Neural progenitor cell (in vitro differentiated cells): Measurements from ENCODE around the gene RHOC. TPM values are rescaled to one million over a fixed set of nuclear protein-coding genes. Genes with fewer than 3 reads are reported as not detected.
A peak's percentile ranks its signal among the peaks of the same experiment; 100 is the strongest.

Source experiments
- DNase-seq: peaks from one replicate; pipeline ENCODE4 v3.0.0-alpha.2; 2016; ENCODE audit warnings: low spot score
- H2AFZ ChIP-seq: fragments of 200-600 bp; sonication (generic); replicated peaks from 2 replicates; pipeline ENCODE4 v1.6.1; 2016; ENCODE audit warnings: antibody characterized with exemption
- H3F3A ChIP-seq: fragments of 200-600 bp; sonication (generic); 2 replicates; pipeline ENCODE4 v1.6.1; 2016; ENCODE audit warnings: antibody characterized with exemption, low read depth
- H3K27ac ChIP-seq: fragments of 200-600 bp; sonication (generic); 2 replicates; pipeline ENCODE4 v1.5.1; 2016; ENCODE audit warnings: mild to moderate bottlenecking
- H3K27me3 ChIP-seq: fragments of 200-600 bp; sonication (generic); 2 replicates; pipeline ENCODE4 v1.6.1; 2016; ENCODE audit warnings: mild to moderate bottlenecking, moderate library complexity
- H3K36me3 ChIP-seq: fragments of 200-600 bp; sonication (generic); 2 replicates; pipeline ENCODE4 v1.5.1; 2016
- H3K4me1 ChIP-seq: fragments of 200-600 bp; sonication (generic); 2 replicates; pipeline ENCODE4 v1.6.1; 2016; ENCODE audit warnings: mixed run types
- H3K4me2 ChIP-seq: fragments of 200-600 bp; sonication (generic); 2 replicates; pipeline ENCODE4 v1.6.1; 2016
- H3K4me3 ChIP-seq: fragments of 200-600 bp; sonication (generic); 2 replicates; pipeline ENCODE4 v1.5.1; 2016
- H3K79me2 ChIP-seq: fragments of 200-600 bp; sonication (generic); 2 replicates; pipeline ENCODE4 v1.6.1; 2016; ENCODE audit warnings: low read depth
- H3K9ac ChIP-seq: fragments of 200-600 bp; sonication (generic); 2 replicates; pipeline ENCODE4 v1.6.1; 2016
- H3K9me3 ChIP-seq: fragments of 200-600 bp; sonication (generic); 2 replicates; pipeline ENCODE4 v1.5.1; 2016; ENCODE audit warnings: low read depth
- H4K20me1 ChIP-seq: fragments of 200-600 bp; sonication (generic); 2 replicates; pipeline ENCODE4 v1.6.1; 2016; ENCODE audit warnings: low read depth
- H3K27ac Mint-ChIP-seq: 3 replicates; pipeline ENCODE4 v1.8.0; 2021; ENCODE audit warnings: mixed read lengths
- H3K27me3 Mint-ChIP-seq: 2 replicates; pipeline ENCODE4 v1.8.0; 2022; ENCODE audit warnings: low read depth, mild to moderate bottlenecking, inconsistent platforms, moderate library complexity, mixed read lengths; ENCODE audit not compliant: insufficient read depth
- H3K36me3 Mint-ChIP-seq: 3 replicates; pipeline ENCODE4 v1.8.0; 2021; ENCODE audit warnings: mixed read lengths
- H3K4me1 Mint-ChIP-seq: 3 replicates; pipeline ENCODE4 v1.8.0; 2021; ENCODE audit warnings: mixed read lengths
- H3K4me3 Mint-ChIP-seq: 3 replicates; pipeline ENCODE4 v1.8.0; 2021; ENCODE audit warnings: mild to moderate bottlenecking, moderate library complexity, mixed read lengths
- H3K9me3 Mint-ChIP-seq: 3 replicates; pipeline ENCODE4 v1.8.0; 2020; ENCODE audit warnings: mixed read lengths
- CTCF ChIP-seq: fragments of 200-600 bp; sonication (generic); IDR thresholded peaks from 2 replicates; pipeline ENCODE4 v1.5.1; 2017; ENCODE audit warnings: antibody characterized with exemption, mild to moderate bottlenecking
- EZH2 ChIP-seq: fragments of 200-600 bp; sonication (generic); IDR thresholded peaks from 2 replicates; pipeline ENCODE4 v1.6.1; 2017; ENCODE audit warnings: antibody characterized with exemption, mild to moderate bottlenecking, moderate library complexity
- EZH2phosphoT487 ChIP-seq: fragments of 200-600 bp; sonication (generic); IDR thresholded peaks from 2 replicates; pipeline ENCODE4 v1.6.1; 2017; ENCODE audit warnings: antibody characterized with exemption
- total RNA-seq: library from RNA; depleted of rRNA; stranded (reverse); fragments of >200 nt; gene quantifications from 2 replicates; pipeline ENCODE4 v1.2.3, GENCODE V29; 2015; ENCODE audit warnings: low replicate concordance

RHOC gene
- total RNA-seq, 1 donor from 2014 or later: 41.8 TPM

DNA sequence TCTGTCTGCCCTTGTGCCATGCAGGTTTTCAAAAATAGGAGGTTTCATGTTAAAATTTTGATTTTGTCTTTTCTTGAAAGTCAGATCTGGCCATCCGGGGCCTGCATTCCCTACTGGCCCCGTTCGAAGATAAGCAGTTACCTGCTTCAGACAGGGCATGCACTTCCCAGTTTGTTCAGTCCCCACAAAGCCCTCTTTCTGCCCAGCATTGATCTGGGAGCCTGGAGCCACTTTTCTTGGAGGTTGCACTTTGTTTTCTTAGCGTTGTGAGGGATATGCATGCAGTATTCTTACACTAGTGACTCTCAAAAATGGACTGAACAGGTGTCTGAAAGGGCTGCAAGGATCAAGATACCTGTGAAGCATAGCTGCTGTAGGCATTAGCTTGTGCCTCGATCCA lies 21.0 kb downstream of the RHOC start:
- Histone ChIP-seq H4K20me1 (peaks cover 14% of the 10 kb centered on the region), H3F3A (no peaks in the 10 kb centered on the region), H3K79me2 (peaks cover 5% of the 10 kb centered on the region), H3K4me1 (no peaks in the 10 kb centered on the region), H3K4me3 (no peak overlapping the region), H3K9ac (no peak overlapping the region), H3K9me3 (no peaks in the 10 kb centered on the region), H3K27ac (no peak overlapping the region), H3K36me3 (no peaks in the 10 kb centered on the region), H3K27me3 (no peaks in the 10 kb centered on the region), H2AFZ (no peak overlapping the region), H3K4me2 (no peak overlapping the region)
- H3K4me3 Mint-ChIP-seq: no peak overlapping the region
- no peak for DNase-seq
- H3K27ac Mint-ChIP-seq: no peak overlapping the region
- TF ChIP-seq EZH2: no peak
- no peak for TF ChIP-seq CTCF
- no peaks in the 10 kb centered on the region for H3K4me1 Mint-ChIP-seq
- H3K27me3 Mint-ChIP-seq: no peaks in the 10 kb centered on the region
- peaks cover under 1% of the 10 kb centered on the region for H3K9me3 Mint-ChIP-seq
- H3K36me3 Mint-ChIP-seq: peaks cover 22% of the 10 kb centered on the region

DNA sequence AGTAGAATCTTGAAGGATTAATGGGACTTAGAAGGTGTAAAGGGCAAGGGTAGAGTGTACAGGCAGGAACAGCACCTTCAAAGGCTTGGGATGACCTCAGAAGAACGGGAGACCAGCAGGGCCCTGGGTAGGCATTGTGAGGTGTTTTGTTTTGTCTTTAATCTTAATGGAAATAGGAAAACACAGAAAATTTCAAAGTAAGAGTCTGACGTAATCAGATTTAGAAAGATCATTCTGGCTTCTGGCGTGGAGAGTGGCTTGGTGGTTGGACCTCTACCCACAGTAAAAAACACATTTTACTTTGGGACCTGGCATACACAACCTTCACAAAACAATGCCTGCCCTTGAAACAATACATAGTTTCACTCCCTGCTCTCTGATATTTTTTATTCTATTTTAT lies 28.3 kb downstream of the RHOC start:
- peaks cover 27% of the 10 kb centered on the region for H3K4me1 ChIP-seq
- Mint-ChIP-seq H3K36me3 (peaks cover 33% of the 10 kb centered on the region), H3K9me3 (peaks cover 12% of the 10 kb centered on the region), H3K4me1 (peaks cover 24% of the 10 kb centered on the region), H3K27ac (no peak overlapping the region), H3K27me3 (peaks cover 3% of the 10 kb centered on the region), H3K4me3 (no peak overlapping the region)
- H3K9ac ChIP-seq: no peak overlapping the region
- H4K20me1 ChIP-seq: peaks cover 18% of the 10 kb centered on the region
- no peaks in the 10 kb centered on the region for H3K9me3 ChIP-seq
- TF ChIP-seq CTCF: no peak
- TF ChIP-seq EZH2phosphoT487: no peak
- no peak for TF ChIP-seq EZH2
- H3K36me3 ChIP-seq: no peaks in the 10 kb centered on the region
- DNase-seq: no peak
- H3K4me3 ChIP-seq: no peak overlapping the region
- H3F3A ChIP-seq: peaks cover 19% of the 10 kb centered on the region
- H3K27ac ChIP-seq: no peak overlapping the region
- peaks cover 54% of the 10 kb centered on the region for H3K79me2 ChIP-seq
- H2AFZ ChIP-seq: no peak overlapping the region
- H3K27me3 ChIP-seq: no peaks in the 10 kb centered on the region
- peak overlapping the region; percentile 39 for H3K4me2 ChIP-seq

DNA sequence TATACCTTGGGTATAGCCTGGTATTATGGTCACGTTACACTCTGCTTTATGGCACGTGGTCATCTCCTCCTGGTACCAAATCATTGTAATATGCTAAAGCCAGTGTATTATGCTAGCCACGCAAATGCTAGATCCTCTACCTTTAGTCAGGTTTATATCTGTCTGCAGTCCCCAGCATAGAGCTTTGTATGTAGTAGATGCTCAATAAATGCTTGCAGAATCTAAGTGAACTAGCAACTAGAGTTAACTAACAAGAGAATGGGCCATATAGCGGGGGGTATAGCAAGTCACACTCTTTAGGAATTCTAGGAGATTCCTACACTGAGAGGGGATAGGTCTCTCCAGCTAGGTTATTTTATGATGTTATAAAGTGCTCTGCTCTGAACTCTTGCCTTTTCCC lies 29.4 kb downstream of the RHOC start:
- no peak overlapping the region for H2AFZ ChIP-seq
- H3K4me2 ChIP-seq: no peak overlapping the region
- no peak for DNase-seq
- peaks cover 54% of the 10 kb centered on the region for H3K79me2 ChIP-seq
- H3K27me3 ChIP-seq: no peaks in the 10 kb centered on the region
- peaks cover 32% of the 10 kb centered on the region for H3K4me1 ChIP-seq
- Mint-ChIP-seq H3K27ac (no peak overlapping the region), H3K4me1 (peaks cover 33% of the 10 kb centered on the region), H3K9me3 (peaks cover 12% of the 10 kb centered on the region), H3K4me3 (no peak overlapping the region), H3K36me3 (peaks cover 33% of the 10 kb centered on the region), H3K27me3 (peaks cover 3% of the 10 kb centered on the region)
- no peaks in the 10 kb centered on the region for H3K36me3 ChIP-seq
- no peaks in the 10 kb centered on the region for H3K9me3 ChIP-seq
- H4K20me1 ChIP-seq: peaks cover 18% of the 10 kb centered on the region
- no peak overlapping the region for H3K9ac ChIP-seq
- no peak overlapping the region for H3K27ac ChIP-seq
- H3K4me3 ChIP-seq: no peak overlapping the region
- H3F3A ChIP-seq: peaks cover 28% of the 10 kb centered on the region
- TF ChIP-seq EZH2phosphoT487: no peak
- TF ChIP-seq EZH2: no peak
- TF ChIP-seq CTCF: no peak
